HTR-8/SVneo (cell line): ENCODE results near the gene EEFSEC.
"Not testable (repeated sequence)": the region's sequence is repeated elsewhere in the genome, so short reads cannot be mapped to it uniquely, and the experiment has no call there.

Experiments used
- DNase-seq: peaks from one replicate; pipeline ENCODE4 v3.0.0; 2011; ENCODE audit warnings: low spot score, mixed read lengths; ENCODE audit not compliant: insufficient read length
- FAIRE-seq: peaks from 2 replicates; lab custom pipeline; 2011; peaks lifted over from hg19 to GRCh38; lab: Jason Lieb, UNC

Gene EEFSEC

GRCh38 chr3:128152419-128153155 lies 694 bp upstream of the EEFSEC start:
- DNase-seq, result no peak
- FAIRE-seq, result no peak

- FAIRE-seq, DNase-seq: not testable (repeated sequence)
Observed at GRCh38 chr3:128154354-128154753, 1.1 kb downstream of the EEFSEC start.

- DNase-seq (no peak), FAIRE-seq (no peak)
Observed at GRCh38 chr3:128155616-128156360, 2.5 kb downstream of the EEFSEC start.

GRCh38 chr3:128160661-128161060 lies 7.4 kb downstream of the EEFSEC start:
- DNase-seq (no peak), FAIRE-seq (no peak)

GRCh38 chr3:128163432-128163831 lies 10.2 kb downstream of the EEFSEC start:
- FAIRE-seq, result no peak
- no peak for DNase-seq

- FAIRE-seq, result no peak
- DNase-seq, result no peak
Observed at GRCh38 chr3:128166971-128167453, 13.7 kb downstream of the EEFSEC start.

GRCh38 chr3:128167646-128167972 lies 14.3 kb downstream of the EEFSEC start:
- DNase-seq (no peak), FAIRE-seq (no peak)

GRCh38 chr3:128167973-128168674 lies 14.8 kb downstream of the EEFSEC start:
- DNase-seq (no peak), FAIRE-seq (no peak)

GRCh38 chr3:128168836-128169235 lies 15.6 kb downstream of the EEFSEC start:
- no peak for FAIRE-seq
- no peak for DNase-seq

- FAIRE-seq, result peak; percentile 86
- DNase-seq, result peak; percentile 79
Observed at GRCh38 chr3:128170866-128171516, 17.7 kb downstream of the EEFSEC start.

- DNase-seq (no peak), FAIRE-seq (no peak)
Observed at GRCh38 chr3:128173200-128173599, 19.9 kb downstream of the EEFSEC start.

GRCh38 chr3:128173849-128174248 lies 20.6 kb downstream of the EEFSEC start:
- DNase-seq (no peak), FAIRE-seq (no peak)

- DNase-seq (no peak), FAIRE-seq (no peak)
Observed at GRCh38 chr3:128174675-128175590, 21.7 kb downstream of the EEFSEC start.

- FAIRE-seq, result no peak
- DNase-seq, result no peak
Observed at GRCh38 chr3:128175768-128176167, 22.5 kb downstream of the EEFSEC start.

- no peak for DNase-seq
- no peak for FAIRE-seq
Observed at GRCh38 chr3:128176276-128176833, 23.1 kb downstream of the EEFSEC start.

GRCh38 chr3:128177865-128178264 lies 24.6 kb downstream of the EEFSEC start:
- no peak for DNase-seq
- FAIRE-seq, result no peak

GRCh38 chr3:128178782-128179483 lies 25.7 kb downstream of the EEFSEC start:
- DNase-seq (no peak), FAIRE-seq (no peak)

GRCh38 chr3:128179484-128179819 lies 26.2 kb downstream of the EEFSEC start:
- DNase-seq, result no peak

GRCh38 chr3:128180436-128180835 lies 27.2 kb downstream of the EEFSEC start:
- FAIRE-seq (no peak), DNase-seq (no peak)

More at GRCh38 chr3:128179484-128179819, 26.2 kb downstream of the EEFSEC start:
- no peak for FAIRE-seq
